ENCODE data around the gene LHX6. TPM values are rescaled to one million over a fixed set of nuclear protein-coding genes. Genes with fewer than 3 reads are reported as not detected.

The LHX6 gene
- total RNA-seq, 1 experiment from 2014 or later = 1.8 TPM

- H3K27ac ChIP-seq (ENCODE audit: insufficient read length, low read depth, low read length) = peak overlapping the region; percentile 51
- H2BK12ac ChIP-seq (ENCODE audit: insufficient read length, low read depth, low read length) = no peak overlapping the region
- no peaks in the 10 kb centered on the region for H3K9me3 Mint-ChIP-seq
- H3K4me3 Mint-ChIP-seq = no peak overlapping the region
- no peaks in the 10 kb centered on the region for H3K79me2 ChIP-seq (ENCODE audit: insufficient read depth, low read length)
- no peak overlapping the region for H4K91ac ChIP-seq (ENCODE audit: insufficient read length, low read depth, low read length)
- no peaks in the 10 kb centered on the region for H3K27me3 Mint-ChIP-seq (ENCODE audit: low read depth)
- no peak overlapping the region for H3K23ac ChIP-seq (ENCODE audit: insufficient read length, low read depth, low read length)
- peaks cover 5% of the 10 kb centered on the region for H3K79me1 ChIP-seq (ENCODE audit: insufficient read depth, low read depth, low read length, poor library complexity, severe bottlenecking)
- H3K9ac ChIP-seq (ENCODE audit: extremely low read depth, insufficient read length, low read length) = no peak overlapping the region
- peaks cover 7 to 30% (median 16%) of the 10 kb centered on the region in 3 experiments for H3K36me3 Mint-ChIP-seq (ENCODE audit: insufficient read depth in 1 of 3, low read depth in 3 of 3)
- H2BK120ac ChIP-seq (ENCODE audit: low read depth, low read length, poor library complexity, severe bottlenecking) = no peak overlapping the region
- no peak overlapping the region for H4K5ac ChIP-seq (ENCODE audit: insufficient read length, low read depth, low read length)
- TF ChIP-seq, protein P1, sequence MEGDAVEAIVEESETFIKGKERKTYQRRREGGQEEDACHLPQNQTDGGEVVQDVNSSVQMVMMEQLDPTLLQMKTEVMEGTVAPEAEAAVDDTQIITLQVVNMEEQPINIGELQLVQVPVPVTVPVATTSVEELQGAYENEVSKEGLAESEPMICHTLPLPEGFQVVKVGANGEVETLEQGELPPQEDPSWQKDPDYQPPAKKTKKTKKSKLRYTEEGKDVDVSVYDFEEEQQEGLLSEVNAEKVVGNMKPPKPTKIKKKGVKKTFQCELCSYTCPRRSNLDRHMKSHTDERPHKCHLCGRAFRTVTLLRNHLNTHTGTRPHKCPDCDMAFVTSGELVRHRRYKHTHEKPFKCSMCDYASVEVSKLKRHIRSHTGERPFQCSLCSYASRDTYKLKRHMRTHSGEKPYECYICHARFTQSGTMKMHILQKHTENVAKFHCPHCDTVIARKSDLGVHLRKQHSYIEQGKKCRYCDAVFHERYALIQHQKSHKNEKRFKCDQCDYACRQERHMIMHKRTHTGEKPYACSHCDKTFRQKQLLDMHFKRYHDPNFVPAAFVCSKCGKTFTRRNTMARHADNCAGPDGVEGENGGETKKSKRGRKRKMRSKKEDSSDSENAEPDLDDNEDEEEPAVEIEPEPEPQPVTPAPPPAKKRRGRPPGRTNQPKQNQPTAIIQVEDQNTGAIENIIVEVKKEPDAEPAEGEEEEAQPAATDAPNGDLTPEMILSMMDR (conservative IDR thresholded peaks at IDR 0.05) = no peak
- no peak overlapping the region for H4K8ac ChIP-seq (replicated peaks; ENCODE audit: insufficient read length, low read depth, low read length)
- H3K23me2 ChIP-seq (ENCODE audit: insufficient read length, low read depth, low read length, poor library complexity, severe bottlenecking) = no peaks in the 10 kb centered on the region
- H3K27me3 ChIP-seq (ENCODE audit: insufficient read depth, low read length) = no peaks in the 10 kb centered on the region
- H2AK5ac ChIP-seq (ENCODE audit: insufficient read length, low read length) = no peak overlapping the region
- H3K4me1 Mint-ChIP-seq = peaks cover 26 to 27% of the 10 kb centered on the region in 2 experiments
- no CpG with 5 or more reads among the region's 5 CpGs for WGBS (ENCODE audit: extremely low coverage, insufficient read length, low lambda C conversion rate)
- no peak overlapping the region for H3T11ph ChIP-seq (ENCODE audit: low read length)
- no peak overlapping the region for H3K4me2 ChIP-seq (ENCODE audit: insufficient read depth, insufficient read length, low read length)
- no peaks in the 10 kb centered on the region for H3K9me3 ChIP-seq (ENCODE audit: control insufficient read depth, low read depth, low read length)
- no peaks in the 10 kb centered on the region for H4K20me1 ChIP-seq (ENCODE audit: control insufficient read depth, insufficient read depth, insufficient read length)
- H3K4me1 ChIP-seq (ENCODE audit: insufficient read depth, low read length) = peaks cover 8% of the 10 kb centered on the region
- no peak overlapping the region for H2AFZ ChIP-seq (ENCODE audit: low read length)
- H3K27ac Mint-ChIP-seq = peak overlapping the region in 1 of 3 experiments; percentile 35; a peak in 3 of 7 replicates
- H2BK15ac ChIP-seq (ENCODE audit: low read depth, low read length) = no peak overlapping the region
- peak; percentile 33 for DNase-seq
- H3K18ac ChIP-seq (ENCODE audit: insufficient read length, low read depth, low read length) = no peak overlapping the region
- no peak overlapping the region for H2BK5ac ChIP-seq (ENCODE audit: insufficient read length, low read length)
- no peak overlapping the region for H3K4ac ChIP-seq (ENCODE audit: low read depth, low read length)
- H3K56ac ChIP-seq (ENCODE audit: insufficient read length, low read depth, low read length) = no peak overlapping the region
- no peak overlapping the region for H2BK20ac ChIP-seq (ENCODE audit: low read depth, low read length, poor library complexity, severe bottlenecking)
- no peak overlapping the region for H3K14ac ChIP-seq (ENCODE audit: insufficient read depth, low read length)
These were observed 24.0 kb upstream of the LHX6 start for GRCh38 chr9:122252796-122253195.

All from H9 (cell line).